ENCODE measurements around the gene PPP3CA. TPM values are rescaled to one million over a fixed set of nuclear protein-coding genes. Genes with fewer than 3 reads are reported as not detected.

PPP3CA gene
- total and polyA plus RNA-seq, 2 experiments from 2014 or later, result 42.3 to 42.8 TPM

- H3K9me2 ChIP-seq (ENCODE audit: insufficient read depth), result no peaks in the 10 kb centered on the region
- H2AFZ ChIP-seq, result no peak overlapping the region
- H3K9me3 ChIP-seq (ENCODE audit: low read depth), result no peaks in the 10 kb centered on the region
- no peak for TF ChIP-seq EZH2phosphoT487 (IDR thresholded peaks at IDR 0.05; ENCODE audit: insufficient read depth, low read depth)
- no peak for TF ChIP-seq EZH2 (IDR thresholded peaks at IDR 0.05; ENCODE audit: insufficient read depth, poor library complexity, severe bottlenecking)
- H3K27me3 ChIP-seq (replicated peaks; ENCODE audit: insufficient read depth), result no peaks in the 10 kb centered on the region
- H3F3A ChIP-seq (ENCODE audit: insufficient read depth), result peaks cover 26% of the 10 kb centered on the region
- no peak overlapping the region for H3K4me3 ChIP-seq
- WGBS, 2 experiments (ENCODE audit: low coverage in 1 of 2, low lambda C conversion rate in 2 of 2, missing lambda C conversion rate in 2 of 2), result 72% methylated on average over 4 of the region's 4 CpGs
- H3K79me2 ChIP-seq (ENCODE audit: insufficient read depth), result no peaks in the 10 kb centered on the region
- H3K9ac ChIP-seq, result no peak overlapping the region
- no peaks in the 10 kb centered on the region for H3K36me3 ChIP-seq (ENCODE audit: low read depth)
- no peak overlapping the region for H3K4me2 ChIP-seq (ENCODE audit: unreplicated experiment)
- in situ Hi-C loops (cut with MboI), result no loop called here
- H4K20me1 ChIP-seq (ENCODE audit: insufficient read depth), result no peaks in the 10 kb centered on the region
- peaks cover 29% of the 10 kb centered on the region for H3K4me1 ChIP-seq (ENCODE audit: insufficient read depth)
- H3K27ac ChIP-seq, result no peak overlapping the region
- DNase-seq, result no peak
Measured at GRCh38 chr4:101019313-101019712, 328.0 kb downstream of the PPP3CA start.

GRCh38 chr4:101018836-101019235 lies 328.5 kb downstream of the PPP3CA start:
- no peak overlapping the region for H3K9ac ChIP-seq
- H3K4me2 ChIP-seq (ENCODE audit: unreplicated experiment), result no peak overlapping the region
- in situ Hi-C loops (cut with MboI), result no loop called here
- H4K20me1 ChIP-seq (ENCODE audit: insufficient read depth), result no peaks in the 10 kb centered on the region
- H3K4me3 ChIP-seq, result no peak overlapping the region
- no peak overlapping the region for H2AFZ ChIP-seq
- H3K36me3 ChIP-seq (ENCODE audit: low read depth), result no peaks in the 10 kb centered on the region
- H3K4me1 ChIP-seq (ENCODE audit: insufficient read depth), result peaks cover 29% of the 10 kb centered on the region
- no peaks in the 10 kb centered on the region for H3K79me2 ChIP-seq (ENCODE audit: insufficient read depth)
- TF ChIP-seq EZH2 (IDR thresholded peaks at IDR 0.05; ENCODE audit: insufficient read depth, poor library complexity, severe bottlenecking) (no peak), EZH2phosphoT487 (IDR thresholded peaks at IDR 0.05; ENCODE audit: insufficient read depth, low read depth) (no peak)
- H3K27ac ChIP-seq, result no peak overlapping the region
- 90 to 91% methylated on average over 5 of the region's 5 CpGs for WGBS, 2 experiments (ENCODE audit: low coverage in 1 of 2, low lambda C conversion rate in 2 of 2, missing lambda C conversion rate in 2 of 2)
- no peaks in the 10 kb centered on the region for H3K9me2 ChIP-seq (ENCODE audit: insufficient read depth)
- no peaks in the 10 kb centered on the region for H3K27me3 ChIP-seq (replicated peaks; ENCODE audit: insufficient read depth)
- peaks cover 25% of the 10 kb centered on the region for H3F3A ChIP-seq (ENCODE audit: insufficient read depth)
- no peaks in the 10 kb centered on the region for H3K9me3 ChIP-seq (ENCODE audit: low read depth)
- DNase-seq, result no peak

GRCh38 chr4:101014417-101014816 lies 332.9 kb downstream of the PPP3CA start:
- 79 to 83% methylated on average over 3 of the region's 3 CpGs for WGBS, 2 experiments (ENCODE audit: low coverage in 1 of 2, low lambda C conversion rate in 2 of 2, missing lambda C conversion rate in 2 of 2)
- Histone ChIP-seq H3K4me1 (ENCODE audit: insufficient read depth) (no peaks in the 10 kb centered on the region), H3K9me2 (ENCODE audit: insufficient read depth) (no peaks in the 10 kb centered on the region), H3K4me2 (ENCODE audit: unreplicated experiment) (no peak overlapping the region), H3K27ac (no peak overlapping the region), H3K9me3 (ENCODE audit: low read depth) (no peaks in the 10 kb centered on the region), H2AFZ (no peak overlapping the region), H3K79me2 (ENCODE audit: insufficient read depth) (no peaks in the 10 kb centered on the region), H3K9ac (no peak overlapping the region), H3K4me3 (no peak overlapping the region), H3F3A (ENCODE audit: insufficient read depth) (no peaks in the 10 kb centered on the region), H4K20me1 (ENCODE audit: insufficient read depth) (no peaks in the 10 kb centered on the region), H3K36me3 (ENCODE audit: low read depth) (no peaks in the 10 kb centered on the region), H3K27me3 (replicated peaks; ENCODE audit: insufficient read depth) (no peaks in the 10 kb centered on the region)
- in situ Hi-C loops (cut with MboI), result no loop called here
- TF ChIP-seq EZH2phosphoT487 (IDR thresholded peaks at IDR 0.05; ENCODE audit: insufficient read depth, low read depth), result no peak
- TF ChIP-seq EZH2 (IDR thresholded peaks at IDR 0.05; ENCODE audit: insufficient read depth, poor library complexity, severe bottlenecking), result no peak
- no peak for DNase-seq

GRCh38 chr4:101010987-101011386 lies 336.3 kb downstream of the PPP3CA start:
- no peaks in the 10 kb centered on the region for H3K27me3 ChIP-seq (replicated peaks; ENCODE audit: insufficient read depth)
- H3K4me3 ChIP-seq, result no peak overlapping the region
- H3F3A ChIP-seq (ENCODE audit: insufficient read depth), result no peaks in the 10 kb centered on the region
- no peak for TF ChIP-seq EZH2 (IDR thresholded peaks at IDR 0.05; ENCODE audit: insufficient read depth, poor library complexity, severe bottlenecking)
- TF ChIP-seq EZH2phosphoT487 (IDR thresholded peaks at IDR 0.05; ENCODE audit: insufficient read depth, low read depth), result no peak
- H3K9me2 ChIP-seq (ENCODE audit: insufficient read depth), result no peaks in the 10 kb centered on the region
- no peak overlapping the region for H3K4me2 ChIP-seq (ENCODE audit: unreplicated experiment)
- in situ Hi-C loops (cut with MboI), result no loop called here
- WGBS, 2 experiments (ENCODE audit: low coverage in 1 of 2, low lambda C conversion rate in 2 of 2, missing lambda C conversion rate in 2 of 2), result 87 to 88% methylated on average over 1 of the region's 1 CpG
- H3K27ac ChIP-seq, result no peak overlapping the region
- no peaks in the 10 kb centered on the region for H3K4me1 ChIP-seq (ENCODE audit: insufficient read depth)
- no peak overlapping the region for H2AFZ ChIP-seq
- H3K79me2 ChIP-seq (ENCODE audit: insufficient read depth), result no peaks in the 10 kb centered on the region
- no peaks in the 10 kb centered on the region for H3K36me3 ChIP-seq (ENCODE audit: low read depth)
- H4K20me1 ChIP-seq (ENCODE audit: insufficient read depth), result no peaks in the 10 kb centered on the region
- H3K9me3 ChIP-seq (ENCODE audit: low read depth), result no peaks in the 10 kb centered on the region
- no peak overlapping the region for H3K9ac ChIP-seq
- no peak for DNase-seq

GRCh38 chr4:101009471-101009870 lies 337.9 kb downstream of the PPP3CA start:
- H3K4me1 ChIP-seq (ENCODE audit: insufficient read depth), result no peaks in the 10 kb centered on the region
- H3F3A ChIP-seq (ENCODE audit: insufficient read depth), result no peaks in the 10 kb centered on the region
- H3K9me3 ChIP-seq (ENCODE audit: low read depth), result no peaks in the 10 kb centered on the region
- no peaks in the 10 kb centered on the region for H3K27me3 ChIP-seq (replicated peaks; ENCODE audit: insufficient read depth)
- H3K4me3 ChIP-seq, result no peak overlapping the region
- no peak overlapping the region for H2AFZ ChIP-seq
- WGBS, 2 experiments (ENCODE audit: low coverage in 1 of 2, low lambda C conversion rate in 2 of 2, missing lambda C conversion rate in 2 of 2), result 22 to 39% methylated on average over 2 of the region's 2 CpGs
- DNase-seq, result no peak
- no peaks in the 10 kb centered on the region for H3K36me3 ChIP-seq (ENCODE audit: low read depth)
- H3K9me2 ChIP-seq (ENCODE audit: insufficient read depth), result no peaks in the 10 kb centered on the region
- no peak overlapping the region for H3K27ac ChIP-seq
- in situ Hi-C loops (cut with MboI), result no loop called here
- no peak overlapping the region for H3K4me2 ChIP-seq (ENCODE audit: unreplicated experiment)
- no peaks in the 10 kb centered on the region for H4K20me1 ChIP-seq (ENCODE audit: insufficient read depth)
- TF ChIP-seq EZH2 (IDR thresholded peaks at IDR 0.05; ENCODE audit: insufficient read depth, poor library complexity, severe bottlenecking) (no peak), EZH2phosphoT487 (IDR thresholded peaks at IDR 0.05; ENCODE audit: insufficient read depth, low read depth) (no peak)
- no peak overlapping the region for H3K9ac ChIP-seq
- H3K79me2 ChIP-seq (ENCODE audit: insufficient read depth), result no peaks in the 10 kb centered on the region
